ENCODE results near the gene EVI5L.

DNA sequence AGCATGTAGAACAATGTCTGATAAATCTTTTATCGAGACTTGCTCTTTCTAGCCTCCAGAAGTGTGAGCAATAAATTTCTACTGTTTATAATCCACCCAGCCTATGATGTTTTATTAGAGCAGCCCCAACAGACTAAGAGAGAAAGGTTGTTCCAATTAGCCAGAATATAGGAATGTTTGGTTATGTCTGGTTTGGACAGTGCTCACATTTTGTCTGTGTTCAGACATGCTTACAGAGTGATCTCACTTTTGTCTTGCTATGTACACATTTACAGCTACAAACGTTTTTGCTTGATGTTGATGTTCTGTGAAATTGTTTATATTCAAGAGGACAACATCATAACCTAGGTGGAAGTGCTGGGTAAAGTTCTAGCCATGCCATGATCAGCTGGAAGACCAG lies 18.0 kb upstream of the EVI5L start:
- TF ChIP-seq, protein P1, sequence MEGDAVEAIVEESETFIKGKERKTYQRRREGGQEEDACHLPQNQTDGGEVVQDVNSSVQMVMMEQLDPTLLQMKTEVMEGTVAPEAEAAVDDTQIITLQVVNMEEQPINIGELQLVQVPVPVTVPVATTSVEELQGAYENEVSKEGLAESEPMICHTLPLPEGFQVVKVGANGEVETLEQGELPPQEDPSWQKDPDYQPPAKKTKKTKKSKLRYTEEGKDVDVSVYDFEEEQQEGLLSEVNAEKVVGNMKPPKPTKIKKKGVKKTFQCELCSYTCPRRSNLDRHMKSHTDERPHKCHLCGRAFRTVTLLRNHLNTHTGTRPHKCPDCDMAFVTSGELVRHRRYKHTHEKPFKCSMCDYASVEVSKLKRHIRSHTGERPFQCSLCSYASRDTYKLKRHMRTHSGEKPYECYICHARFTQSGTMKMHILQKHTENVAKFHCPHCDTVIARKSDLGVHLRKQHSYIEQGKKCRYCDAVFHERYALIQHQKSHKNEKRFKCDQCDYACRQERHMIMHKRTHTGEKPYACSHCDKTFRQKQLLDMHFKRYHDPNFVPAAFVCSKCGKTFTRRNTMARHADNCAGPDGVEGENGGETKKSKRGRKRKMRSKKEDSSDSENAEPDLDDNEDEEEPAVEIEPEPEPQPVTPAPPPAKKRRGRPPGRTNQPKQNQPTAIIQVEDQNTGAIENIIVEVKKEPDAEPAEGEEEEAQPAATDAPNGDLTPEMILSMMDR (IDR thresholded peaks at IDR 0.05): no peak
- TF ChIP-seq, protein P2, sequence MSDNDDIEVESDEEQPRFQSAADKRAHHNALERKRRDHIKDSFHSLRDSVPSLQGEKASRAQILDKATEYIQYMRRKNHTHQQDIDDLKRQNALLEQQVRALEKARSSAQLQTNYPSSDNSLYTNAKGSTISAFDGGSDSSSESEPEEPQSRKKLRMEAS (IDR thresholded peaks at IDR 0.05; ENCODE audit: low read depth): no peak
- no peak for TF ChIP-seq EZH2phosphoT487 (IDR thresholded peaks at IDR 0.05; ENCODE audit: borderline replicate concordance, low read depth)
